CD4-positive, alpha-beta T cell treated with Interleukin-12 subunit alpha and Interleukin-12 subunit beta, for 1 hour (primary cell): ENCODE measurements around the gene RTN4.

Source experiments
- DNase-seq: peaks from one replicate; pipeline ENCODE4 v3.0.0-alpha.2; 2020

RTN4 gene

DNA sequence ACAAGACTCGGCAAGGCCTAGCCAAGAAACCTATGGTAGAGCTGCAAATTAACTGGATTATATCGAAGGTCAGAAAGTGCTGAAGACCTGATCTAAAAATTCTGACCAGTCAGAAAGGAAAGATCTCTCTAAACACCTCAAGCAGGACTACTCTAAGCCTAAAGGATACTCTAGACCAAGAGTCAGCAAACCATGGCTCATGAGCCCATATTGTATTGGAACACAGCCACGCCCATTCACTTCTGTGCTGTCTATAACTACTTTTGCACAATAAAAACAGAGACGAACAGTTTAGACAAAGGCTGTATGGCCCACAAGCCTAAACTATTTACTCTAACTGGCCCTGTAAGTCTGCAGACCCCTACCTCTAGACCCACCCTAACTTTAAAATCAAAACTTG, 18.7 kb downstream of the RTN4 start:
- DNase-seq, result no peak

DNA sequence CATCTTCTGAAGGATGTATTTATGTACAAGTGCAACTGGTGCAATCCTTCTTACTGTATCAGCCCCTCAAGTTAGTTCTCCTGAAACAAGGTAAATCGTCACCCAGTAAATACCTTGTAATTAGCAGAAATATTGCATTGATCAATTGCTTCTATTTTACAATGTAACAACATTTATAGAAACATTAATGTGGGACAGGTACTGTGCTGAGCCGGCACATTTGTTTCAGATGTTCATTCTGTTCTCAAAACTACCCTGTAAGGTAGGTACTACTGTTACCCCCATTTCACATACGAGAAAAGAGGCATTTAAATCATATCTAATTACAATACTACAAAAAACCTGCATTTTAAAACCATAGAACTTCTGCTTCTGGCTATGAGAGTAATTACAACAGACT, 19.5 kb downstream of the RTN4 start:
- DNase-seq, result no peak

DNA sequence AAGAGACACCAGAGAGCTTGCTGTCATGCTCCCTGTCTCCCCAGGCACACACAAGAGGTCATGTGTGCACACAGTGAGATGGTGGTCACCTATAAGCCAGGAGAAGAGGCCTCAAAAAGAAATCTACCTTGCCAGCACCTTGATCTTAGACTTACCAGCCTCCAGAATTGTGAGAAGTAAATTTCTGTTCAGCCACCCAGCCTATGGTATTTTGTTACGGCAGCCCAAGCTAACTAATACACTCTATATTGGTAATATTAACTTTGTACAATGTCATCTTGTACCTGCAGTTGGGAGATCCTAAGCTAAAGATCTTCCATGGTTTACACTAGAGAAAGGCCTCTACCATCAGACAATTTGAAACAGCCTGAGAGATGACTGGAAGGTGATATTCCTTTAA, 21.2 kb downstream of the RTN4 start:
- DNase-seq, result no peak

DNA sequence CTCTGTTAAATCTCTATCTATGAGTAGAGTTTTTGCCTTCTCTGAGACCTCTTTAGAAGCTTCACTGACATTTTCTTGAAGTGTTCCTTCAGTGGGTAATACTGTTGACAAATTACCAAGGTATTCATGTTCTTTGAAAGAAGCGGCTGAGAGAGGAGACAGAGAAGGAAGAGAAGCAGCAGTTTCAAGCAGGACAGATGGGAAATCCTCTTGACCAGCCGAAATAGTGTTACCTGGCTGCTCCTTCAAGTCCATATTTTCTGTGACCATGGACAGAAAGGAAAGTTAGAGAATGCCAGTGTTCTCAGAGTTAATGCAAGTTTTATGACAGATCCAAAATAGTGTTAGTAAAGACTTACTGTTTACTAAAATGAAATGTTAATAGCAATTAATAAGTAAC, 23.0 kb downstream of the RTN4 start:
- DNase-seq, result no peak

DNA sequence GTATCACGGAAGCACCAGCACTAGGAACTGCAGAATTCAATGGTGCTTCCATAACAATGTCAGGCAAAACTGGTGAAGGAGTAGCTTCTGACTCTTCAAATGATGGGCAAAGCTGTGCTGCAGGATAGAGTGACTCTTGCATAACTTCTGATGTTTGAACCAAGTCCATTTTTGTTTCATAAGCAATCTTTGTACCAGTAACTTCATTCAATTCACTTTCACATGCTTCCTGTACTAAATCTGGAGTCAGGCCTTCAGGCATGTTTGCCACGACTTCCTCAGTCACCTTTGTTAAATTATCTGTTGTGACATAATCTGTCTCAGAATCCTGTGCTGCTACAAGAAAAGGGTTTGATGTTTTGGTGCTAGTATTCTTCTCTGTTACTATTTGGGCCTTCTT, 24.0 kb downstream of the RTN4 start:
- no peak for DNase-seq

DNA sequence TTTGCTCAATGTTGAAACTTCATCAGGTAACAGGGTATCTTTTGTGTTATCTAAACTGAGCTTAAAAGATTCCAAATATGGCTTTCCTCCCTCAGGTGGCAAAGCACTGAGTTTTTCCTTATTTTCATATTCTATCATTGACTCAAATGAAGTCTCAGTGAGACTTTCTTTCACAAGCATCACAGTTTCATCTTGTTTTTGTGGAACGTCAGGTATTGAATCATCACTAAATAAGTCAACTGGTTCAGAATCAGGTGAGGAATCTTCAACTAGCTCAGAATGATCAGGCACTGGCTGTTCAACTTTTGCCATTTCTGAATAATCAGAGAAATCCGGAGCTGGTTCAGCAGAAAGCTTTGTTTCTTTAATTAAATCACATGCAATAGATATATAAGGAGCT, 24.6 kb downstream of the RTN4 start:
- no peak for DNase-seq

DNA sequence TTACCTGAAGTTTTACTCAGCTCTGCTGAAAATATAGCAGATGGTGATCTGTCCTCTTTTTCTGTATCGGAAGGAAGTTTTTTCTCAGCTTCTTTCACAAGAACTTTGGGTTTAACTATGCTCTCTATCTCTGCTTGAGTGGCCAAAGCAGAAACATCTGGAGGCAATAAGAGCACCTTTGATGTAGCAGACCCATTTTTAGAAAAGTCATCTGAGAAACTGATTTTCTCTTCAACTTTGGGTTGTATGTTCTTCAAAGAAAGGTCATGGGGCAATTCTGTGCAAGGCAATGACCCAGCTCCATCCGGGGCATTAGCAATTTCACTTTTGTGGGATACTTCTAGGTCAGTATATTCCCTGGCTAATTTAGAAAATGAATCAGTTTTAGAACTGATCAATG, 25.2 kb downstream of the RTN4 start:
- DNase-seq, result no peak

DNA sequence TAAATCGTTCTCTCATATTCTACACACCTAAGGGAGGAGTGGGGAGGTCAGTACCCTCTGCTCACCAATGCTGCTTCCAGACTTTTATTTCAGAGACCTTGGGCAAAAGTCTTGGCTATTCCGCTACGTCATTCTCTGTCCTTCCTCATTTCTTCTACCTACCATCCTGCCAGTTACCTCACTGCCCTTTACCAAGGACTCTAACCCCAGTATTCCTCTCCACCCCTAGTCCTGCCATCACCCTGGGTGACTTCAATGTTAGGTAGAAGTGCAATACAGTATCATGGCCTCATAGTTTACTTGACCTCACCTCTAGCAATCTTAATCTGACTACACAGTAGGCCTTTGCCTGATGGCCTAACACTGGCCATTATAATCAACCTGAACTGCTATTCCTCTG, 27.8 kb downstream of the RTN4 start:
- DNase-seq, result no peak

DNA sequence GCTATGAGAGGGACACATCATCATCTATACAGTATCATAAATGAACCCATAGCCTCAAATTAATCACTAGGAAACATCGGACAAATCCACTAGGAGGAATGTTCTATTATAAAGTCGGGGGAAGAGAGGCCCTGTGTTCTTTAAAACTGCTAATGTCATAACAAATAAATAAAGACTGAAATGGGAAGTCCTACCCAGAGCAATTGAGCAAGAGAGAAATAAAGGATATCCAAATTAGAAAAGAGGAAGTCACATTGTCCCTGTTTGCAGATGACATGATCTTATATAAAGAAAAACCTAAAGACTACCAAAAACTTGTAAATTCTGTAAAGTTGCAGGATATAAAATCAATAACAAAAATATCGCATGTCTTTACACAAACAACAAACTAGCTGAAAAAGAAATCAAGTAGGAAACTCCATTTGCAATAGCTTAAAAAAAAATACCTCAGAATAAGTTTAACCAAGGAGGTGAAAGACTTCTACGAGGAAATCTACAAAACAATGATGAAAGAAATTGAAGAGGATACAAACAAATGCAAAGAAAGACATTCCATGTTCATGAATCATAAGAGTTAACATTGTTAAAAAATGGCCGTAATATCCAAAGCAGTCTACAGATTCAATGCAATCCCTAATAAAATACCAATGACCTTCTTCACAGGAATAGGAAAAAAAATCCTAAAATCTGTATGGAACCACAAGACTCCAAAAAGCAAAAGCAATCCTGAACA, 30.6 kb downstream of the RTN4 start:
- no peak for DNase-seq

DNA sequence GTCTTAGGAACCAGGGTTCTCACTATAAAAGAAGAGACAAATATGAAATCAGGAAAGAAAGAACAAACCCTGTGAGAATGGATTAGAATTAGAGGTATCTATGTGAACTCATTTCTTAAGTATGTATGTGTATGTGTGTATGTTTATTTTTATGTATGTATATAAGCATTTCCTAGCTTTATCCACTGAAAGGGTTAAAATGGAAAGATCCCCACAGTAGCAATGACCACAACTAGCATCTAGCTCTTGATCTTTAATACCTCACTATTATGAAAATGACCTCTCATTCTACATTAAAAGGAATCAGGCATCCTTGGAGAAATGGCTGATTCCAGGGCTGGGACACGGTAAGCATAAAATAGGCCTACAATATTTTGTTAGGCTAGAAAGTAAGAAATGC, 31.6 kb downstream of the RTN4 start:
- DNase-seq, result no peak

DNA sequence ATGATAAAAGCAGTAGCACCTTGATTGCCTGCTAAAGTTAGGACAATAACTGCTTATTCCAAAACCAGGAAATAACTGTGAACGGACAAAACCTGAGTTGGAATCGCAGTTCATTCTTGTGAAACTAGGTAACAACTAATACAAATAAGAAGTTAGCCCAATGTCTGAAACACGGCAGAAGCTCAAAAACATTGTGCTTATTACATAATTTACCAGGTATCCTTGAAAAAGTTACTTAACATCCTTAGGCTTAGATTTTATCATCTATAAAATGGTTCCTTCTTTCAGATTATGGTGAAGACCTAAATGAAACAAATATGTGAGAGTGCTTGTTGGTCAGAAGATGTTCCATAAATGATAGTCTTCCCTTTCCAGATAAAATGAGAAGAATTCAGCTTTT, 32.4 kb downstream of the RTN4 start:
- no peak for DNase-seq

DNA sequence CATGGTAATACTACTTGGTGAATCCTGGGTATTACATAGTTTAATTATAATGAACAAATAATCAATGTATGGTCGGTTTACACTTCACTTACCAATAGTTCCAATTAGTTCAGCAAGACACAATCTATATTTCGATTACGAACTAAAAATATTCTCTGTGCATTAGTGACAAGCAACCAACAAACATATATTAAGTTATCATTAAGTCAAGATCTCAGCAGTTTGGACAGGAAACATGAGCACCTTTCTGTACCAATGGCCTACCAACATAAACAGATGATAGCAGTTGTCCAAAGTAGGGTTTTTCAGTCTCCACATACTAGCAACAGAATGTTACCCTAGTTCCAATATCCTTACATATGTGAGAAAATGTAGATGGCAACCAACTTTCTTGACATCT, 32.8 kb downstream of the RTN4 start:
- DNase-seq, result no peak

DNA sequence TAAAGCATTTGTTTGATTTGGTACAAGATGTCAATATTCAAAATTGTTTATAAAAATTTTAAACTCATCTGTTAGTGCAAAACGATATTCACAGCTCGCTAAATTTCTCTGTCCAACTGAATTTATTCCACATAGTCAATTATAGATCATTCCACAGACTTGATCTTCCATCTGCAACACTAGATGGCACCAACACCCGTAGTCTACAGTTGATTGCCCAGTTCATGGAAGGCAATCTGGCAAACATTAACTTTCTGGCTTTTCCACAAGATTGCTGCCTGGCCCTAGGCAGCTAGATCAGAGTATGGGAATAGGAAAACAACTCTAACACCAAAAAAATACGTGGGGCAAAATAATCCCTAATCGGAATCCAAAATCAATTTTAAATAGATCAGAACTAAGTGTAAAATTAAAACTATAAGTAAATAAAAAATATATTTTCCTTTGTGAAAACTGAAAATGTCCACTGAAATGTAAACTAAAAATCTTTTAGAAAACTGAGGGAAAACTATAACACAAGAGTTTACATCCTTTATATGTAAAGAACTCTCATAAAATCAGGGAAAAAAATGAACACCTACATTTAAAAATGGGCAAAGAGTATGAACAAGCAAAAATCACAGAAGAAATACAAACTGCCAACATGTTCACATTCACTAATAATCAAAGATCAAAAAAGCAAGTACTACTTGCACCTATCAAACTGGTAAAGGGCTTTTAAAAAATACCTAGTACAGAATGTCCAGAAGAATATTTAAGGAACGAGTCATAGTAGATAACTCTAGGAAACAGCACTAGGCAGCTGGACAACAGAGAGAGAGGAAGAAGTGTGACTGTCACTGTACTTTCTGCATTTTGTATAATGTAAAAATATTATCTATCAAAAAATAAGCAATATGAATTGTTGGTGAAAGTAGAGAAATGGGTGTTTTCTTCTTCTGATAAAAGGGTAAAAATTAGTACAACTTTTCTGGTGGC, 35.0 kb downstream of the RTN4 start:
- DNase-seq, result peak; percentile 65

DNA sequence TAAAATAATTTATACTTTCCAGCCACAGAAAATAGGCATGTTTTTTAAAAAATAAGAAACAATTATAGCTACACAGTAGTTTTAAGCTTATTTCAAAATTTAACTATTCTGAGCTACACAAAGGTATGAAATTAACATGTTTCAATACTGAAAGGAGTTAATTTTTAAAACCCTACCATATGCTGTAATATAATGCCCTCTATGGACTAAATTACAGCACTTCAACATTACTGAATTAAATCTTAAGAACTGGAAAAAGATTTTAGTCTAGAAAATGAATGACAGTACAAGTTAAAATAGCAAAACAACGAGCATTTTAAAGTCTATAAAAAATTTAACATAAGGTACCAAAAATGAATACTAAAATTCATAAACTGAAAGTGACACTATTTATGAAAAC, 36.3 kb downstream of the RTN4 start:
- no peak for DNase-seq

DNA sequence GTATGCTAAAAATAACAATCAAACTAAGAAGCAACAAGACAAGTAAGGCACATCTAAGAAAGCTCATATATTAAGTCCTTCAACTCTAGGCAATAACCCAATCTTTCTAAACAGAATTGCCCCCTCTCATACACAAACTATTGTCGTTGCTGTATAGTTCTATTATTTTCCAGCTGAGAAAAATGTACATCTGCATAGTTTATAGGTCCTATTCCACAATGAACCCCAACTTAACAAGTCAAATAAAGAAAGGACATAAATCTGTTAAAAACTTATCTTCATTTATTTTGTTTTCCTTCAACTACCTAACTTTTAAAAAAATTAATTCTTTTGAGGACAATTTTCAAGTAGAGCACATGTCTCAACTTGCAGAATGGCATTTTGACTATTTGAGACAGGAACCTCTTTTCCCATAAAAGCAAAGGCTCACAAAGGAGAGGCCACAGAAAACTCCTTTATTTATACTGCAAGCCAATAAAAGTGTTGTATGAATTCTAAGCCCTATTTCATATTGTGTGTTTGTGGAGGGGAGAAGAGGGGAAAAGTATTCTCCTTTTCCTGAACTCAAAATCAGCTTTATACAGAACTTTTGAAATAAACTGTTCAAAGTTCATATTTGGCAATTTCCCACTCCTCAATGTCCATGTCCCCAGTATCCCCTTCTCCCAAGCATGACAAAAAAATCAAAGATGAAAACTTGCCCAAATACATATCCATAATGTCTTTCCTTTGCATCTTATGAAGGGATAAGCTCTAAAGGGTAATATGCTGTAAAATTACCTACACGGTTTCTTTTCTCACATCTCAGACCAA, 37.4 kb downstream of the RTN4 start:
- no peak for DNase-seq

DNA sequence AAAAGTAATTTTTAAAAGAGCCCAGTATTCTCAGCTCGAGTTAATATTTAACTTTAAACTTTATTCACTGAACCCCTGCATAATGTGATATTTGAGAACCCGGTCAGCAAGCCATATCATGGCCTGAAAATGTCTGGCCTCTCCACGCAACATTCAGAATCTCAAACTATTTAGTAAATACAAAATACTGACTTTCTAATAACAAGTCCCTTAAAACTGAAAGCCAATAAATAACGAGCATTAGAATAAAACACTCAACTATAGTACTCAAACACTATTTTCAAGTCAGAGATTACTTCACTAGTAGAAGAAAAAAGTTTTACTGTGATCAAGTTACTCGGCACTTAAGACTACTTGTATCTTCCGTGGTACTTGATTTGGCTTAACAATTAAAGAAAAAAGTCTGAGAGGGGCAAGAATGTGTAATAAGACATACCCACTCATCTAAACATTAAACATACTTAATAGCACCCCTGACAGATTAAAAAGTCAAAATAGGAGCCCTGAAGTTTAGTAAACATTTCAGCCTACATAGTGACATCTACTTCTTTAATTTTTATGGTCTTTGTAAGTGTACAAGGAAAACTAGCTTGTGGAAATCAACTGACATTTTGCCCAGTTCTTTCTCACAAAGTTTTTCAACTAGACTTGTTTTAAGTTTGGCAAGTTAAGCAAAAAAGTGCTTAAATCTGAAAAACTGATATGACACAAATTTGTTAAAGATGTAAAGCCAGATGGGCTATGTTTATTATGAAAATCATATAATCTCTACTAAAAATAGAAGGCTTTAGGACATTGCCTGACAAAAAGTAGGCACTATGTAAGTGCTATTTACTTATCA, 38.2 kb downstream of the RTN4 start:
- DNase-seq, result no peak

DNA sequence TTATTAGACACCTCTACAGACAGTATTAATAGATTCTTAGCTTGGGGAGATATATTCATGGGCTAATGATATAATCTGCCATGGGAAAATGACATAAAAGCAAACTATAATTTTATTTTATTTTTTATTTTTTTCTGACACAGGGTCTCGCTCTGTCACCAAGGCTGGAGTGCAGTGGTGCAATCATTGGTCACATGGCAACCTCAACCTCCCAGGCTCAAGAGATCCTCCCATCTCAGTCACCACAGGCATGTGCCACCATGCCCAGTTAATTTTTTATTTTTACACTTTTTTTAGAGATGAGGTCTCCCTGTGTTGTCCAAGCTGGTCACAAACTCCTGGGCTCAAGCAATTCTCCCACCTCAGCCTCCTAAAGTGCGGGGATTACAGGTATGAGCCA, 39.3 kb downstream of the RTN4 start:
- DNase-seq, result no peak

DNA sequence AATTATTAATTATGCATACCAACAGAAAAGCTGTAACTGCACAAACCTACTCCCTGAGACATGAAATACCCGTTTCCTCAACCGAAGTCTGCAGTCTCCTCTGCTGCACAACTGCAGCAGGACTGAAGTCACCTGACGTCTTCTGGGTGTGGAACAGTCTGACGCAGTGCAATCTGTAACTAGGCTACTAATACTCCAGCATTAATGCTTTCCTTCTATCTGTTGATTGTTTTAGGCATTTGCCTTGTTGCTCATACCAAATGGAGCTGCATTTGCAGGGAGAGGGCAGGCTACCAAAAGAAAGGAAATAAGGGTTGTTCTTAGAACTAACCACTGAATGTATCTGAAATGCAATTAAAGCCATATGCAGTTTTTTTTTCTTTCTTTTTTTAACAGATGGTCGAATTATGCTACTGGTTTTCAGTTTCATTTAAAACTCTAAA, 40.1 kb downstream of the RTN4 start:
- peak; percentile 64 for DNase-seq

DNA sequence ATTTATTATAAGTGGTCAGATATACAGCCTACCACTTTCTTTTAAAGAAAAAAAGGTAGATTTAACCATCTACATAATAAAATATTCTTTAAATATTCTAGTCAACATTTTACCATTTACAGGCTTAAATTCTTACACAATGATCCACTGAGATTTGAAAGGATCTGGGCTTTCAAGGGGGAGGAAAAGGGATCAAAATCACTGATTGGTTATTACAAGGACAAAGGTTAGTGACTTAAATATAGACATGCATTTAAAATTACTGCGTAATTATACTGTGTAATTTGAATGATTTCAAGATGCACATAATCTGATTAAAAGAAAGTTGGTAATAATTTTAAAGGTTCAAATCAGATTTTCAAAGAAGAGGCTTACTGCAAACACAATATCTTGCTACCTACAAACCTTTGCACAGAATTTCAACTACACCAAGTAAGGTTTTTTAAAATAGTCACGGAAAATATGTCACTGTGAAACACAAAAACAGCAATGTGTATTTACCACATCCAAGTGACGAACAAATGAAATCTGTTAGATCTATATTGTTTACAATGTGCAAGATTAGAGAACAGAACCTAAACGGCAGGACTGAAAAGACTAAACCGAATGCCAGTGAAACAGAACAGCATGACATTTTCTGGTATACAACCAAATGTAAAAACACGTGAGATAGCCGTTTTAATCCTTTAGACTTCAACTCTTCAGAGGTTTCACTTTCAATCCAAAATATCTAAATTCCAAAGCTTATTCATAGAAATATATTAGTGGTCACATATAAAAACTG, 40.8 kb downstream of the RTN4 start:
- peak; percentile 19 for DNase-seq

DNA sequence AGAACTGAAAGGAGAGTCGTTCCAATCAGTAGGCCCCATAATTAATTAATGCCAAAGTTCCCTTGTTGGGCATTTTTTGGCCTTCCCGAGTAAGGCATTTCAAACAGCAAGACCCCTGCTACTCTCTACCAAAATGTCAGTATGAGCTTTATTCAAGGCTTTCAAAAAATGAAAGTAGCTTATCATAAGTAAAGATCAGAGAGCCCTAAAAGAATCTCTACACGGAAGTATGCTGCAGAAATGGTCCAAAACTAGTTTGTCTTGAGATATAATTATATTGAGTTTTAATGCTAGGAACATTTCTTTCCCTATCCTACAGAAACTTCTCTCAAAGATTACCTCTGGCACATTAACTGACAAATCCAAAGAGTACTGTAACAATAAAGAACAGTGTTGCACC, 43.9 kb downstream of the RTN4 start:
- DNase-seq, result no peak
